ENCODE results near the gene SYNGR3. TPM values are rescaled to one million over a fixed set of nuclear protein-coding genes. Genes with fewer than 3 reads are reported as not detected.

Gene SYNGR3
- total RNA-seq, 2 donors from 2014 or later = 1.5 to 1.9 TPM

GRCh38 chr16:1998360-1998835, 8.6 kb downstream of the SYNGR3 start:
- Histone ChIP-seq H3K27ac (peak overlapping the region; percentile 27), H3K36me3 (peaks cover 39% of the 10 kb centered on the region), H3K27me3 (no peaks in the 10 kb centered on the region), H3K4me1 (no peaks in the 10 kb centered on the region), H3K9me3 (no peaks in the 10 kb centered on the region), H3K9ac (ENCODE audit: low read depth in 2 of 2, low read length in 2 of 2) (no peak overlapping the region), H3K4me3 (no peak overlapping the region)
- no peak for TF ChIP-seq CTCF (IDR thresholded peaks at IDR 0.05)
- intact Hi-C loops (cut with DNase I) = no loop called here
- no peak for DNase-seq

- peak overlapping the region; percentile 27 for H3K27ac ChIP-seq
- intact Hi-C loops (cut with DNase I) = no loop called here
- H3K4me3 ChIP-seq = no peak overlapping the region
- H3K9ac ChIP-seq (ENCODE audit: low read depth in 2 of 2, low read length in 2 of 2) = no peak overlapping the region
- H3K9me3 ChIP-seq = no peaks in the 10 kb centered on the region
- DNase-seq = no peak
- no peak for TF ChIP-seq CTCF (IDR thresholded peaks at IDR 0.05)
- H3K4me1 ChIP-seq = peaks cover 3% of the 10 kb centered on the region
- peaks cover 41% of the 10 kb centered on the region for H3K36me3 ChIP-seq
- H3K27me3 ChIP-seq = no peaks in the 10 kb centered on the region
Measured at GRCh38 chr16:1998852-1999801, 9.4 kb downstream of the SYNGR3 start.

GRCh38 chr16:1999866-2000514, 10.2 kb downstream of the SYNGR3 start:
- Histone ChIP-seq H3K9me3 (no peaks in the 10 kb centered on the region), H3K9ac (ENCODE audit: low read depth in 2 of 2, low read length in 2 of 2) (no peak overlapping the region), H3K4me3 (no peak overlapping the region), H3K27me3 (no peaks in the 10 kb centered on the region), H3K36me3 (peaks cover 41% of the 10 kb centered on the region), H3K4me1 (peaks cover 11% of the 10 kb centered on the region), H3K27ac (no peak overlapping the region)
- intact Hi-C loops (cut with DNase I) = no loop called here
- no peak for DNase-seq
- no peak for TF ChIP-seq CTCF (IDR thresholded peaks at IDR 0.05)

- no peak for DNase-seq
Measured at GRCh38 chr16:2001035-2001434, 11.3 kb downstream of the SYNGR3 start.

More at GRCh38 chr16:2001035-2001434, 11.3 kb downstream of the SYNGR3 start:
- Histone ChIP-seq H3K9ac (ENCODE audit: low read depth in 2 of 2, low read length in 2 of 2) (no peak overlapping the region), H3K4me3 (no peak overlapping the region), H3K9me3 (no peaks in the 10 kb centered on the region), H3K4me1 (peaks cover 15% of the 10 kb centered on the region), H3K27ac (no peak overlapping the region), H3K36me3 (peaks cover 41% of the 10 kb centered on the region), H3K27me3 (no peaks in the 10 kb centered on the region)
- no peak for TF ChIP-seq CTCF (IDR thresholded peaks at IDR 0.05)
- intact Hi-C loops (cut with DNase I) = no loop called here

All from colonic mucosa (tissue), 4 donors.